Epidermal melanocyte (primary cell): ENCODE measurements around the gene PBX3.
"Not testable (repeated sequence)": the region's sequence is repeated elsewhere in the genome, so short reads cannot be mapped to it uniquely, and the experiment has no call there.

Experiments used
- DNase-seq: peaks from one replicate; pipeline ENCODE4 v3.0.0; 2011; ENCODE audit warnings: low spot score; ENCODE audit not compliant: insufficient read length

Gene PBX3

DNA sequence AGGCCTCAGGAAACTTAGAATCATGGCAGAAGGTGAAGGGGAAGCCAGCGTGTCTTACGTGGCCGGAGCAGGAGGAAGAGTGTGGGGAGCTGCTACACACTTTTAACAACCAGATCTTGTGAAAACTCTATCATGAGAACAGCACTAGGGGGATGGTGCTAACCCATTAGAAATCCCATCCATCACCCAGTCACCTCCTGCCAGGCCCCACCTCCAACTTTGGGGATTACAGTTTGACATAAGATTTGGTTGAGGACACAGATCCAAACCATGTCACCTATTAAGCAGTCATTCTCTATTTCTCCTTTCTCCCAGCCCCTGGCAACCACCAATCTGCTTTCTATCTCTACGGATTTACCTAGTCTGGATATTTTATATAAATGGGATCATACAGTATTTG lies 26.9 kb downstream of the PBX3 start:
- DNase-seq: no peak

DNA sequence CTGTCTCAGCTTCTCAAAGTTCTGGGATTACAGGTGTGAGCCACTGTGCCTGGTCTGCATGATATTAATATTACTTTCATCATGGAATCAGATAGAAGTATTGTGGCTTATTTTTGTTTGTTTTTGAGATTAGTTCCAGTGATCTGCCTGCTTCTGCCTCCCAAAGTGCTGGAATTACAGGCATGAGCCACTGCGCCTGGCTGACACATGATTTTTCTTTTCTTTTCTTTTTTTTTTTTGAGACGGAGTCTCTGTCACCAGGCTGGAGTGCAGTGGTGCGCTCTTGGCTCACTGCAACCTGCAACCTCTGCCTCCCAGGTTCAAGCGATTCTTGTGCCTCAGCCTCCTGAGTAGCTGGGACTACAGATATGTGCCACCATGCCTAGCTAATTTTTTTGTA lies 29.6 kb downstream of the PBX3 start:
- not testable (repeated sequence) for DNase-seq

DNA sequence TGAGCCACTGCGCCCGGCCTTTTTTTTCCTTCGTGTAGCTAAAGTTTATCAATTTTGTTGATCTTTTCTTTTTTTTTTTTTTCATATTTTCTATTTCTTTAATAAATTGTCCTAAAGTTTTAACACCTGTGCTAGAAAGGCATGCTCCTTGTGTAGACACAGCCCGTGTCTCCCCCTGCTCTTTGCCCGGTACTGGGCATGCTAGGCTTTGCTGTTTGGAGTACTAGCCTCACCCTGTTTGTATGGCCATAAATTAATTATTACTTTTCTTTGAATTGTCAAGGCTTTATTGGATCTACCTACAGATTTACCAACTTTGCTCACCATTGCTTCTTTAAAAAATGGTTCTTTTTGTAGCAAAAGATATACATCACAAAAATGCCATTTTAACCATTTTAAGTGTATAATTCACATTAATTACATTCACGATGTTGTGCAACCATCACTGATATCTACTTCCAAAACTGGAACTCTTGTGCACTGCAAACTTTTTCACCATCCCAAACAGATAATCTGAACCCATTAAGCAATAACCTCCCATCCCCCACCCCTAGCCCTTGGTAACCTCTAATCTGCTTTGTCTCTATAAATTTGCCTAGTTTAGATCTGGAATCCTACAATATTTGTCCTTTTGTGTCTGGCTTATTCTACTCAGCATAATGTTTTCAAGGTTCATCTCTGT lies 31.5 kb downstream of the PBX3 start:
- not testable (repeated sequence) for DNase-seq

DNA sequence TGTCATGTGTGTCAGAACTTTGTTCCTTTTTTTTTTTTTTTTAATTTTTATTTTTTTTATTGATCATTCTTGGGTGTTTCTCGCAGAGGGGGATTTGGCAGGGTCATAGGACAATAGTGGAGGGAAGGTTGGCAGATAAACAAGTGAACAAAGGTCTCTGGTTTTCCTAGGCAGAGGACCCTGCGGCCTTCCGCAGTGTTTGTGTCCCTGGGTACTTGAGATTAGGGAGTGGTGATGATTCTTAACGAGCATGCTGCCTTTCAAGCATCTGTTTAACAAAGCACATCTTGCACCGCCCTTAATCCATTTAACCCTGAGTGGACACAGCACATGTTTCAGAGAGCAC lies 32.0 kb downstream of the PBX3 start:
- DNase-seq: not testable (repeated sequence)

DNA sequence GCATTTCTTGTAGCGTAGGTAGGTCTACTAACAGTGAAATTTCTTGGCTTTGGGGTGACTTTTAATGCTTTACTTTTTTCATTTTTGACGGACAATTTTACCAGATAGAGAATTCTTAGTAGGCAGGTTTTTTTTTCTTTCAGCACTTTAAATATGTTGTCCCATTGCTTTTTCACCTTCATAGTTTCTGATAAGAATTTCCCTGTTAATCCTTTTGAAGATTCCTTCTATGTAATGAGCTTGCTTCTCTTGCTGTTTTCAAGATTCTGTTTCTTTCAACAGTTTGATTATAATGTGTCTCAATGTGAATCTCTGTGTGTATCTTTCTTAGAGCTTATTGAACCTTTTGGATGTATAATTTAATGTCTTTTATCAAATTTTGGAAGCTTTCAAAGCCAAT lies 35.5 kb downstream of the PBX3 start:
- DNase-seq: no peak

DNA sequence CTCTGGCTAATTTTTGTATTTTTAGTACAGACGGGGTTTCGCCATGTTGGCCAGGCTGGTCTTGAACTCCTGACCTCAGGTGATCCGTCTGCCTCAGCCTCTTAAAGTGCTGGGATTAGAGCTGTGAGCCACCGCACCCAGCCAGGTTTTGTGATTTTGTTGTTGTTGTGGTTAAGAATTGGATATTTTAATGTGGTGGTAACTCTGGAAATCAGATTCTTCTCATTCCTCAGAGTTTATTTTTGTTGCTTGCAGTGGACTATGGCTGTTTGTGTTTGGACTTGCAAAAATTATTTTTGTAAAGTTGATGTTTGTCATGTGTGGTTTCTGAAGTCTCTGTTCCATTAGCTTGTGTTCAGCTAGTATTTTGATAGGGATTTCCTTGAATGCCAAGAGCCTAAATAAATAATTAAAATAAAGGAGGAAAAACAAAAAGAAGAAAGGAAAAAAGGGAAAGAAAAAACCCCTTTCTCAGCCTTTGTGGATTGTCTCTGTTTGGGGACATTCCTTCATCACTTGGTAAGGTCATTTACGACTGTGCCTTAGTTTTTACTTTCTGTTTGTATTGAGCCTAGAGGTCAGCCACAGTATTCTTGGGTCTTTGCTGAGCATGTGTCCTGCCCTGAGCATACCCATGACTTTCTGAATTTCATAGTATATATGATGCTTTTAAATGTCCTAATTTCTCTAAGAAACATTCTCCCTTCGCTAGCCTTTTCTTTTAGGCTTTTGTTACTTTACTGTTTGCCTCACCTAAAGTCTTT lies 37.3 kb downstream of the PBX3 start:
- no peak for DNase-seq

DNA sequence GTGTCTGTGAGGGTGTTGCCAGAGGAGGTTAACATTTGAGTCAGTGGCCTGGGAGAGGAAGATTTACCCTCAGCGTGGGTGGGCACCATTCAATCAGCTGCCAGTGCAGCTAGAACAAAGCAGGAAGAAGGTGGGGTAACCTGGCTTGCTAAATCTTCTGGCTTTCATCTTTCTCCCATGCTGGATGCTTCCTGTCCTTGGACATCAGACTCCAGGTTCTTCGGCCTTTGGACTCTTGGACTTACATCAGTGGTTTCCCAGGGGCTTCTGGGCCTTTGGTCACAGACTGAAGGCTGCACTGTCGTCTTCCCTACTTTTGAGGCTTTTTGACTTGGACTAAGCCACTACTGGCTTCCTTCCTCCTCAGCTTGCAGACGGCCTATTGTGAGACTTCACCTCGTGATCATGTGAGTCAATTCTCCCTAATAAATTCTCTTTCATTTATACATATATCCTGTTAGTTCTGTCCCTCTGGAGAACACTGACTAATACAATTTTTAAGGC lies 38.1 kb downstream of the PBX3 start:
- no peak for DNase-seq

DNA sequence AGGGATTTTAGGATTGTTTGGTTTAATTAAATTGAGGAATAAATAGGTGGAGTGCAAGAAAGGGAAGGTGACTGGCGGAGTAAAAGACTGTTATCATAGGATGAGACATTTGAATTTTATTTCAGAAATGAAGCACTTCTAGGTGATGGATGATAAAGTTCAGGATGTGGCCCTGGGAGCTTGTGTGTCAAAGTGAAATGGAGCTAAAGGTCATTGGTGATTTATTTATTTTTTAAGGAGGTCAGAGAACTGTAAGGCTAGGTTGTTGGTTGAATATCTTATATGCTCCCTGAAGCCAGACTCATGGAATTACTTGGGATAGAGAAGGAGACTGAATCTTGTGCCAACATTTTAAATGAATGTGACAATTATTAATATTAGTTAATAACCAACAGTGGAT lies 40.5 kb downstream of the PBX3 start:
- DNase-seq: no peak

DNA sequence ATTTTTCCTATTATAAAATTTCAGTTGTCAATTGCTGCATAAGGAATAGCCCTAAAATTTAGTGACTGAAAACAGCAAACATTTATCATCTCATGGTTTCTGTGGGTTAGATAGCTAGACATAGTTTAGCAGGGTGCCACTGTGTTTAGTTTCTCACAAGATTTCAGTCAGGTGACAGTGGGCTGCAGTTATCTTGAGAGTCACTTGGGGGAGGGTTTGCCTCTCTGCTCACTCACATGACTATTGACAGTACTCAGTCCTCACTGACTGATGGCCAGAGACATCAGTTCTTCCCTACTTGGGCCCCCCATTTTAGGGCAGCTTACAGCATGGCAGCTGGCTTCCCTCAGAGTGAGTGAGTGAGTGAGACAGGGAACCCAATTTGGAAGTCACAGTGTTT lies 42.0 kb downstream of the PBX3 start:
- no peak for DNase-seq

DNA sequence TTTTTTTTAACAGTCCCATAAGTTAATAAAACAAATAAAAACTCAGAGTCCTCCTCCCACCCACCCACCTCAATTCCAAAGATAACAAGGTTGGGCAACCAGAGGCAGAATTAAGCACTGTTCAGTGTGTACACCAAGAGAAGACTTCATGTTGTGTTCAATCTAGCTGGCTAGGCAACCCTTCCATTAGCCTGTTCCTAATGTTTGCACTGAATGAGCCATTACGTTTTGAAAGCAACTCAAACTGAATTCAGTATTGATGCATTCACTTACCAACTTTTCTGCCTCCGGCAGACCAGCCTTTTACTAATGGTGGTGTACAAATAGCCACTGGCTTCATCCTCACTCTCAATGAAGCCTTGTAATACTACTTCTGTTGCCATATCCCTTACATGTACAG lies 47.5 kb downstream of the PBX3 start:
- DNase-seq: peak; percentile 45

DNA sequence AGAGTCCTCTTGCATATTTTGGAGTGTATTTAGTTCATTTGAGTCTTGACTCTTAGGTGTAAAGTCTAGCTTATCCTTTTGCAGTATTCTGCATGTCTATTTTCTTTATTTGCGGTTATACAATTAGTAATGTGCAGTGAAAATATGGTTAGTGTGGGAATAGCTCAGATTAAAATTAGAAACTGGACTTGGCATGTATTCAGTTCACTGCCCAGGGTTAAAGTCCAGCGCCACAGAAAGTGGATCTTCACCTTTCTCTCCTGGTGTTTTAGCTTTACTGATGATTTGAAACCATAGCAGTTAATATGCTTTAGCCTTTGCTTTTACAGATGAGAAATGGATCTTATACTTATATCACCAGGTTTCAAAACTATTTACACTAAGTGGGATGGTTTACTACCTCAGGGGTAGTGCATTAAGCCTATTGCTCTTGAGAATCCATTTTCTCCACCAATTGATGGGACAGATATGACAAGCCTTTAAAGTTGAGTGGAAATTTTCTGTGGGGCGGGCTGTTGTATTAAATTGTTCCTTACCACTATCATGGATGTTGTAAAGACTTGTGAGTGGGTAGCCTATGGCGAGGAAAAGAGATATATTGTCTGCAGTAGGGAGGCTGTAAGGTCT lies 48.9 kb downstream of the PBX3 start:
- no peak for DNase-seq

DNA sequence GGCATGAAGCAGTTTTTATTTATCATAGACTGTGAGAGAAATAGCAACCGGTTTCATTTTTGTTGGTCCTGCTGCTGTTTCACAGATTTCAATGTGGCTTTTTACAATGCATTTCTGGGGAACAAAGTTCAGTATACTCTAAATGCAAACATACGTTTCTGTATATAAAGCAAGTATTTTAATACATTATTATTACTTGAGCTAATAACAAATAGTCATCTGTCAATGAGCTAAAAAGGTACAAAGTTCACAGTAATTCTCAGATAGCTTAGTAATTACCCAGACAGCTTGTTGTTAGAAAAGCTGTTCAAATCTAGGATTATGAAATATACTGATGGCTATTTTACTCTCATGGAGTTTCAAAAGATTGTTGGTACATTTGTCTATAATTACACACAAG lies 50.8 kb downstream of the PBX3 start:
- DNase-seq: no peak

DNA sequence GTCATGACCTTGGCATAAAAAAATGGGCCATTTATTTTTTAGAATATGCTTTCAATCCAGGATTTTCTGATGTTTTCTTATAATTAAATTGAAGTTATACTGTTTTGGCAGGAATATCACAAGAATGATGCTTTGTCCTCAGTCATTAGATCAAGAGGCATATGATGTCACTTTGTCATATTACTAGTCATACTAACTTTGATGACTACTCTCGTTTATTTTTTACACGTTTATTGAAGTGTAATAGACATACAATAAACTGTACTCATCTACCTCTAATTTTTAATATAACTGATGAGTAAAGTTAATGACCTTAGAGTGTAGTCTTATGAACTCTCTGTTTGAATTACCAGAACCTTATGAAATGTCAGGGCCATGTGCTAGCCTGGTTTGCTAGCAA lies 56.4 kb downstream of the PBX3 start:
- no peak for DNase-seq

DNA sequence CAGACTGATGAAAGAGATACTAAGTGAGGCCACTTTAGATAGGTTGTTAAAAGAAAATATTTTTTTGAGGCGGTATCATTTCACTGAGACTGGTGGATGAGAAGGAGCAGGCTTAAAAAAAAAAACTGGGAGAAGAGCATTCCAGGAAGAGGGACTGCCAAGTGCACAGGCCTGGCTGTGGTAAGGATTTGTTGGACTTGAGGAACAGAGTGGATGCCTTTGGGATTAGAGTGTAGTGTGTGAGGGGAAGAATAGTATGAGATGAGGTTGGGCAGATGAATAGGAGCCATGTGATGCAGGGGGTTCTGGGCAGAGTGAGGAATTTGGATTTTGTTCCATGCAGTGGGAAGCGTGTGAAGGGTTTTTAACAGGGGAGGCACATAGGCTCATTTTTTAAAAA lies 57.9 kb downstream of the PBX3 start:
- no peak for DNase-seq

DNA sequence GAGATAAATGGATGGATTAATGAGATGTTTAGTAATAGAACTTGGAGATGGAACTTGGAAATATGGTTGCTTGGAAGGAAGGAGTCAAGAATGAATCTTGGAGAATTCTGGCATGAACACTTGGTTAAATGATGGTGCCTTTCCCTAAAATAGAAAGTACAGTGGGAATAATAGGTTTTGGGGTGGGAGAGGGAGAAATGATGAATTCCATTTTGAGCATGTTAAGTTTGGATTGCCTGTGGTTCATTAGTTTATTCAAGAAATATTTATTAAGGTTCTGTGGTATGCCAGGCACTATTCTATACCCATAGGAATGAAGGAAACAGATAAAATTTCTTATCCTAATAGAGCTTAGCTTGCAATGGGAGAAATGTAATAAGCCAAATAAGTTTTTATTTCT lies 58.4 kb downstream of the PBX3 start:
- no peak for DNase-seq

DNA sequence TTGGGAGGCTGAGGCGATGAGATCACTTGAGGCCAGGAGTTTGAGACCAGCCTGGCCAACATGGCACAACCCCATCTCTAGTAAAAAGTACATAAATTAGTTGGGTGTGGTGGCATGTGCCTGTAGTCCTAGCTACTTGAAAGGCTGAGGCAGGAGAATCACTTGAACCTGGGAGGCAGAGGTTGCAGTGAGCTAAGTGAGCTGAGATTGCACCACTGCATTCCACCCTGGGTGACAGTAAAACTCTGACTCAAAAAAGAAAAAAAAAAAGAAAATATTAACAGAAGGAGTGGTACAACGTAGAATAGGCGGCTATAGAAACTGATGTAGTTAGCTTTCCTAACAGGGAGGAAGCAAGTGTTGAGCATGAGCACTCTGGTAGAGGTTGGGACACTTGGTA lies 59.9 kb downstream of the PBX3 start:
- DNase-seq: no peak

DNA sequence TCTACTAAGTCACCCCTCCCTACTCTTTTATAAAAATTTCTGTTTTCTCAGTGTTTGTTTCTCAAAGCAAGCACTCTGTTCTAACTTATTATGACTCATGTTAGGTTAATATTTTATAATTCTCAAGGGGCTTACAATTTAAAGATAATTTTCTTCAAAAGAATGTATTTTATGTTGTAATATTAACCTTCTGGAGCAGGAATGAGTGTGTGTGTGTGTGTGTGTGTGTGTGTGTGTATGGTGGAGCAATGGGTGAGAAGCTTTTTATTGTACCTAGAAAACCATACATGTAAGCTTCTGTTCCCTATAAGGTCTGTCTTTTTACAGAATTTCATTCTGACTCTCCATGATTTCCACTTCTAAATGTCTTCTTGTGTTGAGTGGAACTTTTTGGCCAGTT lies 63.0 kb downstream of the PBX3 start:
- no peak for DNase-seq

DNA sequence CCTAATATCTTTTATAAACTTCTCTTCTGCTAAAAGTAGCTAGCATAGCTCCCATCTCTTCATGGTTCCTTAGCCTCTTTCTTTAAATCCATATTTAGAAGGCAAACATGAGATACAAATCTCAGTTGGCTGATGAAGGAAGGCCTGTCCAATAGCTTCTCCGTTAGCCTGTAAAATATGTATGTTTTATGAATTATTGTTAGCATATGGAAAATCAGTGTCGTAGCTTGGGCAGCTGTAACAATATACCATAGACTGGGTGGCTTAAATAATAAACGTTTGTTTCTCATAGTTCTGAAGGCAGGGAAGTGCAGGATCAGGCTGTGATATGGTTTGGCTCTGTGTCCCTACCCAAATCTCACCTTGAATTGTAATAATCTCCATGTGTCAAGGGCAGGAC lies 63.8 kb downstream of the PBX3 start:
- no peak for DNase-seq

DNA sequence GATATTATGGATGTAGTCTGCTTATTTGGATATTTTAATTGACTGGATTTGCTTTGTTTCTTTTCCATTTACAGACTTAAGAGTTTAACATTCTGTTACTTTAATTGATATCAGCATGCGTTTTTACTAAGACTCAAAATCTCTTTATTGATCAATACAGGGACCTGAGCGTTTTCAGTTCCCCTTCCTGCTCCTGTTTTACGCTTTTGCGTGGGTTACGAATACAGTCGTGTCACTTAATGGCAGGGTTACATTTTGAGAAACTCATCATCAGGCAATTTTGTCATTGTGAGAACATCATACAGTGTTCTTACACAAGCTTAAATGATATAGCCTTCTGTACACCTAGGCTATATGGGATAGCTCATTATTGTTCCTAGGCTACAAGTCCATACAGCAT lies 65.2 kb downstream of the PBX3 start:
- DNase-seq: no peak

DNA sequence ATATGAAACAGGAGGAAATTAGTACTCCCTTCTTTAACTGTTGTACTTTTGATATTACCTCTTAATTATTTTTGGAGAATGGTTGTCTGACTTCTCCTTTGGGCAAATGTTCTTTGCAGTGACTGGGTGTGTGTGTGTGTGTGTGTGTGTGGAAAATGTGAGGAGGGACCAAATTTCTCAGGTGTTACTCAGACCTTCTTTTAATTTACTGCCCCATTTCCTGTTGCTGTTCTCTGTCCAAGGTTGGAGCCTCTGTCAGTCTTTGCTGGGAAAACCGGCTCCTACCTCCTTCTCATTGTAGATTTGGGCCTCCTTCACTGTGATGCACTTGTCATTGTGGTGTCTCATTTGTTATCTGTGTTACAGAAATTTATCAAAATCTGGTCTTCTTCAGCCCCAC lies 68.4 kb downstream of the PBX3 start:
- DNase-seq: no peak

DNA sequence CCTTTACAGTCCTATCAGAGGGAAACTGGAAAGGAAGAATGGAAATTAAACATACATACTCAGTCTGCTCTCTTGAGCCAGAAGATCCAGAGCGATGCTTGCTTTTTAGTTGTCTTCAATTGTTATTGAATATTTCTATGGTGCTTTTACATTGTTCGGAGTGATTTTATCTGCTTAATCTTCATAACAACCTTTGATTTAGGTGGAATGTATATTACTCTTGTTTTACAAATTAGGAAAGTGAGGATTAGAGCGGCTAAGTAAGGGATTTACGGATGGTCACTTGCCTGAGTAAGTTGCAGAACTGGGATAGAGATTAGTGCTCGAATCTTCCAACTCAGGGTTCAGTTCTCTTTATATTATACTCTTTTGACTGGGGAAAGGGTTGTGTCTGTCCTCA lies 69.1 kb downstream of the PBX3 start:
- DNase-seq: no peak

DNA sequence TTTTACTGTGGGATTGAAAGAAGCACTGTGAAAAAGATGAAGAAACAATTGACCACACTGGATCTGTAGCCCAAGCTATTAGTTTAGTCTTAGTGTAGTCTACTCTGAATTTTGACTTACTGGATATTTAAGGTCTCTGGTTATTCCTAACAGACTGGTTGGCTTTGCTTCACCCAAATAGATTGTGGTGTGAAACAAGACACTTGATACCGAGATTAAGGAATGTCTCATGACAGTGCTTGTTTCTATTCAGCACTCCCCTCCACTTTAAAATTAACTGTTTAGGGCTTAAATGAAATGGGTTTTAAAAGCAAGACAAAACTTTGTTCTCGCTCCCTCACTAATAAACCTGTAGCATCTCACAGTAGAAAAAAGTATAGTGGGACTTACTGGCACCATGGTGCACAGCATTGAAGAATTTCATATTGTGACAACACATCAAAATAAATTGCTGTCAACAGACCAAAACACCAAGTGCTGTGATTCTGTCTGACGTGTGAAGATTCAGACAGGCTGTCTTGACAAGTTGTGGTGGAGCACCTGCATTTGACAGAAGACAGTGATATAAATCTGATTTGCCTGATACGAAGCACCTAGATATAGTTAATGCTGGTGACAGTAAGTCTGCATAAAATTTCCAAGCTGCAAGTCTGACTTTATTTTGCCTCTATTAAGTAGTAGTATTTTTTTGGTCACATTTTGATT lies 73.1 kb downstream of the PBX3 start:
- DNase-seq: no peak
